Natural killer cell treated with Interleukin-12 subunit alpha and Interleukin-12 subunit beta and Interleukin-15 and Interleukin-18, amount 100 ng/mL, for 72 hours (primary cell): Measurements from ENCODE around the gene USP36. TPM values are rescaled to one million over a fixed set of nuclear protein-coding genes. Genes with fewer than 3 reads are reported as not detected.
"Not testable (repeated sequence)": the region's sequence is repeated elsewhere in the genome, so short reads cannot be mapped to it uniquely, and the experiment has no call there.

Experiments
- ATAC-seq, 2 donors: fragments of 150-1000 bp; cut with Tn5 transposase in 1 of 2; sonication (Bioruptor Pico), chemical (Tn5 transposase) in 1 of 2; 2 replicates each; pipeline ENCODE4 v1.10.0; 2021
- DNase-seq: peaks from one replicate; pipeline ENCODE4 v3.0.0; 2022; ENCODE audit warnings: low spot score
- H3K27ac Mint-ChIP-seq, 2 donors: 1 replicate in 1 of 2; 2 replicates in 1 of 2; pipeline ENCODE4 v1.8.0; 2022; ENCODE audit warnings: mixed read lengths in 2 of 2, mild to moderate bottlenecking in 1 of 2, moderate library complexity in 1 of 2
- H3K27me3 Mint-ChIP-seq, 2 donors: 1 replicate in 1 of 2; 2 replicates in 1 of 2; pipeline ENCODE4 v1.8.0; 2022; ENCODE audit warnings: mixed read lengths in 2 of 2
- H3K36me3 Mint-ChIP-seq: one replicate; pipeline ENCODE4 v1.8.0; 2022; ENCODE audit warnings: mixed read lengths
- H3K4me1 Mint-ChIP-seq, 2 donors: 1 replicate in 1 of 2; 2 replicates in 1 of 2; pipeline ENCODE4 v1.8.0; 2022; ENCODE audit warnings: low read depth in 2 of 2, mixed read lengths in 2 of 2, mild to moderate bottlenecking in 1 of 2
- H3K4me3 Mint-ChIP-seq: one replicate; pipeline ENCODE4 v1.8.0; 2022; ENCODE audit warnings: mixed read lengths
- H3K9me3 Mint-ChIP-seq: 2 replicates; pipeline ENCODE4 v1.8.0; 2022; ENCODE audit warnings: mixed read lengths
- total RNA-seq, 2 donors: library from RNA; stranded (reverse); gene quantifications; one replicate each; pipeline ENCODE4 v1.2.3, GENCODE V29; 2022

Gene USP36
- total RNA-seq, 2 donors from 2014 or later = 75.2 to 154 TPM

- DNase-seq (peak; percentile 48), ATAC-seq (no peak)
- peak overlapping the region in 1 of 2 donors; percentile 64 for H3K27ac Mint-ChIP-seq
- no peak overlapping the region for H3K4me3 Mint-ChIP-seq
- H3K4me1 Mint-ChIP-seq = peaks cover 19 to 24% of the 10 kb centered on the region in 2 donors
- no peaks in the 10 kb centered on the region for H3K27me3 Mint-ChIP-seq
- H3K9me3 Mint-ChIP-seq = no peaks in the 10 kb centered on the region
- H3K36me3 Mint-ChIP-seq = no peaks in the 10 kb centered on the region
Observed at GRCh38 chr17:78765821-78766220, 74.8 kb downstream of the USP36 start.

- DNase-seq (peak; percentile 52), ATAC-seq (no peak)
- no peak overlapping the region for H3K4me3 Mint-ChIP-seq
- H3K4me1 Mint-ChIP-seq = peaks cover 21 to 26% of the 10 kb centered on the region in 2 donors
- H3K27ac Mint-ChIP-seq = peak overlapping the region; percentile 20 to 80
- H3K27me3 Mint-ChIP-seq = no peaks in the 10 kb centered on the region
- no peaks in the 10 kb centered on the region for H3K9me3 Mint-ChIP-seq
- no peaks in the 10 kb centered on the region for H3K36me3 Mint-ChIP-seq
Observed at GRCh38 chr17:78764871-78765270, 75.7 kb downstream of the USP36 start.

- peak overlapping the region; percentile 63 to 73 for H3K27ac Mint-ChIP-seq
- H3K27me3 Mint-ChIP-seq = no peaks in the 10 kb centered on the region
- H3K9me3 Mint-ChIP-seq = no peaks in the 10 kb centered on the region
- DNase-seq (no peak), ATAC-seq (no peak)
- peaks cover 33 to 39% of the 10 kb centered on the region in 2 donors for H3K4me1 Mint-ChIP-seq
- no peak overlapping the region for H3K4me3 Mint-ChIP-seq
- H3K36me3 Mint-ChIP-seq = no peaks in the 10 kb centered on the region
Observed at GRCh38 chr17:78763561-78763960, 77.1 kb downstream of the USP36 start.

GRCh38 chr17:78761789-78762406 is 78.7 kb downstream of the USP36 start:
- Mint-ChIP-seq H3K27ac (peak overlapping the region; percentile 63 to 73), H3K4me1 (peaks cover 44 to 47% of the 10 kb centered on the region in 2 donors)
- no peak for ATAC-seq

GRCh38 chr17:78759969-78760352 is 80.7 kb downstream of the USP36 start:
- ATAC-seq = no peak
- Mint-ChIP-seq H3K4me1 (peaks cover 51 to 54% of the 10 kb centered on the region in 2 donors), H3K9me3 (no peaks in the 10 kb centered on the region), H3K27me3 (no peaks in the 10 kb centered on the region), H3K4me3 (peak overlapping the region; percentile 73), H3K27ac (peak overlapping the region; percentile 86 to 92), H3K36me3 (no peaks in the 10 kb centered on the region)
- DNase-seq = no peak

More at GRCh38 chr17:78761789-78762406, 78.7 kb downstream of the USP36 start:
- Mint-ChIP-seq H3K36me3 (no peaks in the 10 kb centered on the region), H3K9me3 (no peaks in the 10 kb centered on the region), H3K27me3 (no peaks in the 10 kb centered on the region), H3K4me3 (peak overlapping the region; percentile 39)
- peak; percentile 25 for DNase-seq

GRCh38 chr17:78759203-78759968 is 81.2 kb downstream of the USP36 start:
- Mint-ChIP-seq H3K27me3 (no peaks in the 10 kb centered on the region), H3K9me3 (no peaks in the 10 kb centered on the region), H3K36me3 (no peaks in the 10 kb centered on the region), H3K4me1 (peaks cover 45 to 49% of the 10 kb centered on the region in 2 donors), H3K4me3 (peak overlapping the region; percentile 73), H3K27ac (peak overlapping the region; percentile 86 to 92)
- DNase-seq = peak; percentile 58
- ATAC-seq = peak; percentile 71 to 79

- Mint-ChIP-seq H3K4me1 (peaks cover 60 to 65% of the 10 kb centered on the region in 2 donors), H3K4me3 (peak overlapping the region; percentile 25), H3K36me3 (no peaks in the 10 kb centered on the region), H3K27ac (peak overlapping the region; percentile 89 to 96), H3K27me3 (no peaks in the 10 kb centered on the region), H3K9me3 (no peaks in the 10 kb centered on the region)
- DNase-seq = peak; percentile 44
- no peak for ATAC-seq
Observed at GRCh38 chr17:78753316-78754250, 87.0 kb downstream of the USP36 start.

DNA sequence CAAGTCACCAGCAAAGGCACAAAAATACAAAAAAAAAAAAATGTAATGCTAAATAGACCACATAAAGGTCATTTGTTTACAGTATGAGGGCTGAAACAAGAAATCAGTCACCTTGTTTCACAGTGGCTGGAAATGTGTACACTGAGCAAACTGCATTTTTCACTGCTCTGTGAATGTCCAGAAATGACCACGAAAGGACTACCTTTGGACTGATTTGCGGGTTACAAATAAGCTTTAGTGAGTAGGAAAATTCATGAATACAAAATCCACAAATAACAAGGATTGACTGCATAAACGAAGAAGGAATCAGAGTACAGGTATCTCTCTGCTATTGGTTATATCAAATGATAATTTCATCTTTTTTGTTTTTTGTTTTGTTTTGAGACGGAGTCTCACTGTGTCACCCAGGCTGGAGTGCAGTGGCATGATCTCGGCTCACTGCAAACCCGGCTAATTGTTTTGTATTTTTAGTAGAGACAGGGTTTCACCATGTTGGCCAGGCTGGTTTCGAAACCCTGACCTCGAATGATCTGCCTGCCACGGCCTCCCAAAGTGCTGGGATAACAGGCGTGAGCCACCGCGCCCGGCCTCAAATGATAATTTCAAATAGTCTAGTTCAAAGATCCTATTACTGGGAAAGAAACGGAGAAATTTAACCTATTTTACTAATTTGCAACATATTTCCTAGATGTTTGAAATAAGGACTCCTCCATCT is 89.0 kb downstream of the USP36 start:
- Mint-ChIP-seq H3K36me3 (no peaks in the 10 kb centered on the region), H3K27me3 (no peaks in the 10 kb centered on the region), H3K27ac (peak overlapping the region; percentile 89 to 96), H3K9me3 (no peaks in the 10 kb centered on the region), H3K4me3 (peak overlapping the region; percentile 71), H3K4me1 (peaks cover 62 to 72% of the 10 kb centered on the region in 2 donors)
- ATAC-seq (no peak), DNase-seq (peak; percentile 58)

GRCh38 chr17:78751000-78751399 is 89.6 kb downstream of the USP36 start:
- ATAC-seq = not testable (repeated sequence)

DNA sequence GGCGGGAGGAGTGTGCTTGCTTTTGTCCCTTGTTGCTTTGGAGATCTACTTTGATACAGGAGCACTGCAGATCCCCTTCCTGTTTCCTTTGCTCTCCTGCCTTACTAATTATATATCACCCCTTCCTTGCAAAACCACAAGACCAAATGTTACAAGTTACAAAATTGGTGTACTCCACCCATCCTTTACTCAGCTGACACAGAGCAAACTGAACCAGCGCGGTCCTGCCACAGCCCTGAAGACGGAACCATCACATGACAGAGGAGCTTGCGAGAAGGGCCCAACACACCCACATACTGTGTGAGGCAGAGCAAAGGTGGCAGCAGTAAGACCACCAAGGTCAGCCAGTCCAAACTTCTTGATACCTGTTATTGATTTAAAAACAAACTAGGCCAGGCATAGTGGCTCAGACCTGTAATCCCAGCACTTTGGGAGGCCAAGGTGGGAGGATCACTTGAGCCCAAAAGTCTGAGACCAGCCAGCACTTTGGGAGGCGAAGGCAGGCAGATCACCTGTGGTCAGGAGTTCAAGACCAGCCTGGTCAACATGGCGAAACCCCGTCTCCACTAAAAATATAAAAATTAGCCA is 91.8 kb downstream of the USP36 start:
- Mint-ChIP-seq H3K27ac (peak overlapping the region; percentile 89 to 96), H3K4me3 (peak overlapping the region; percentile 79), H3K9me3 (no peaks in the 10 kb centered on the region), H3K27me3 (no peaks in the 10 kb centered on the region), H3K4me1 (peaks cover 75 to 86% of the 10 kb centered on the region in 2 donors), H3K36me3 (no peaks in the 10 kb centered on the region)
- DNase-seq = peak; percentile 87
- ATAC-seq = peak; percentile 91 to 95

More at GRCh38 chr17:78751000-78751399, 89.6 kb downstream of the USP36 start:
- not testable (repeated sequence) for H3K9me3 Mint-ChIP-seq, H3K36me3 Mint-ChIP-seq, H3K27me3 Mint-ChIP-seq
- peak overlapping the region; percentile 89 to 96 for H3K27ac Mint-ChIP-seq
- peaks cover 65 to 74% of the 10 kb centered on the region in 2 donors for H3K4me1 Mint-ChIP-seq
- peak overlapping the region; percentile 71 for H3K4me3 Mint-ChIP-seq
- DNase-seq = peak; percentile 13

GRCh38 chr17:78748048-78748729 is 92.4 kb downstream of the USP36 start:
- H3K4me1 Mint-ChIP-seq = peaks cover 77 to 89% of the 10 kb centered on the region in 2 donors
- peak overlapping the region; percentile 89 to 96 for H3K27ac Mint-ChIP-seq
- DNase-seq (peak; percentile 65), ATAC-seq (peak; percentile 72 to 76)
- no peaks in the 10 kb centered on the region for H3K36me3 Mint-ChIP-seq
- no peaks in the 10 kb centered on the region for H3K9me3 Mint-ChIP-seq
- no peaks in the 10 kb centered on the region for H3K27me3 Mint-ChIP-seq
- peak overlapping the region; percentile 79 for H3K4me3 Mint-ChIP-seq

GRCh38 chr17:78747488-78747887 is 93.1 kb downstream of the USP36 start:
- H3K36me3 Mint-ChIP-seq = no peaks in the 10 kb centered on the region
- H3K9me3 Mint-ChIP-seq = no peaks in the 10 kb centered on the region
- no peaks in the 10 kb centered on the region for H3K27me3 Mint-ChIP-seq
- H3K27ac Mint-ChIP-seq = peak overlapping the region; percentile 89 to 96
- ATAC-seq (peak in 1 of 2 donors; percentile 11), DNase-seq (peak; percentile 35)
- H3K4me1 Mint-ChIP-seq = peaks cover 74 to 87% of the 10 kb centered on the region in 2 donors
- H3K4me3 Mint-ChIP-seq = peak overlapping the region; percentile 79
